Keratinocyte (primary cell): Measurements from ENCODE around the gene CSRP1. TPM values are rescaled to one million over a fixed set of nuclear protein-coding genes. Genes with fewer than 3 reads are reported as not detected.

Experiments used
- DNase-seq: peaks from one replicate; pipeline ENCODE4 v3.0.0-alpha.2; 2011; ENCODE audit warnings: low read depth, missing footprints, low spot score
- FAIRE-seq: peaks from 2 replicates; lab custom pipeline; 2011; peaks lifted over from hg19 to GRCh38; lab: Jason Lieb, UNC
- H2AFZ ChIP-seq: 2 replicates; pipeline ENCODE4 v1.6.0; 2012; ENCODE audit warnings: low read length, control low read depth, inconsistent platforms; ENCODE audit not compliant: control insufficient read depth
- H3K27ac ChIP-seq: 2 replicates; pipeline ENCODE4 v1.5.1; 2011; ENCODE audit warnings: low read length; ENCODE audit not compliant: control insufficient read depth, insufficient read depth
- H3K27me3 ChIP-seq: 3 replicates; pipeline ENCODE4 v1.6.0; 2011; ENCODE audit warnings: low read length; ENCODE audit not compliant: control insufficient read depth, insufficient read depth; ENCODE audit errors: extremely low read depth
- H3K36me3 ChIP-seq, 2 experiments: 2 replicates in 1 of 2; 3 replicates in 1 of 2; pipeline ENCODE4 v1.5.1; 2011; ENCODE audit warnings: low read length in 2 of 2, mild to moderate bottlenecking in 1 of 2; ENCODE audit not compliant: control insufficient read depth in 2 of 2, insufficient read depth in 2 of 2; ENCODE audit errors: extremely low read depth in 1 of 2
- H3K4me1 ChIP-seq: 3 replicates; pipeline ENCODE4 v1.5.1; 2011; ENCODE audit warnings: low read length; ENCODE audit not compliant: control insufficient read depth, insufficient read depth; ENCODE audit errors: extremely low read depth
- H3K4me2 ChIP-seq: 3 replicates; pipeline ENCODE4 v1.6.0; 2011; ENCODE audit warnings: low read depth, low read length; ENCODE audit not compliant: control insufficient read depth, insufficient read depth; ENCODE audit errors: extremely low read depth
- H3K4me3 ChIP-seq, 3 experiments: fragments of 200-600 bp in 1 of 3; sonication (generic) in 1 of 3; 2 replicates in 2 of 3; 3 replicates in 1 of 3; pipeline ENCODE4 v1.5.1; 2011 to 2016; ENCODE audit warnings: low read length in 3 of 3, mild to moderate bottlenecking in 3 of 3, control low read depth in 2 of 3, inconsistent platforms in 1 of 3, low read depth in 1 of 3, mixed read lengths in 1 of 3, mixed run types in 1 of 3, moderate library complexity in 1 of 3; ENCODE audit not compliant: control insufficient read depth in 2 of 3, insufficient read depth in 2 of 3; ENCODE audit errors: extremely low read depth in 1 of 3
- H3K79me2 ChIP-seq: 2 replicates; pipeline ENCODE4 v1.6.0; 2012; ENCODE audit warnings: low read length; ENCODE audit not compliant: control insufficient read depth, insufficient read depth
- H3K9ac ChIP-seq: 3 replicates; pipeline ENCODE4 v1.6.0; 2011; ENCODE audit warnings: low read length; ENCODE audit not compliant: control insufficient read depth, insufficient read depth; ENCODE audit errors: extremely low read depth
- H3K9me1 ChIP-seq: 3 replicates; pipeline ENCODE4 v1.6.0; 2011; ENCODE audit warnings: low read length; ENCODE audit not compliant: control insufficient read depth, insufficient read depth; ENCODE audit errors: extremely low read depth
- H3K9me3 ChIP-seq: 2 replicates; pipeline ENCODE4 v1.5.1; 2012; ENCODE audit warnings: low read depth, low read length; ENCODE audit not compliant: control insufficient read depth
- H4K20me1 ChIP-seq: 3 replicates; pipeline ENCODE4 v1.6.0; 2011; ENCODE audit warnings: low read length; ENCODE audit not compliant: control insufficient read depth, insufficient read depth; ENCODE audit errors: extremely low read depth
- CTCF ChIP-seq, 3 experiments: IDR thresholded peaks in 1 of 3; conservative IDR thresholded peaks in 1 of 3; optimal IDR thresholded peaks in 1 of 3; 2 replicates in 2 of 3; 3 replicates in 1 of 3; pipeline versions ENCODE3 to v1.5.1; 2011; ENCODE audit warnings: low read length in 3 of 3, mild to moderate bottlenecking in 3 of 3, moderate library complexity in 2 of 3, control low read depth in 1 of 3, inconsistent platforms in 1 of 3; ENCODE audit not compliant: insufficient read depth in 2 of 3; ENCODE audit errors: extremely low read depth in 1 of 3
- EZH2 ChIP-seq: IDR thresholded peaks from one replicate; pipeline ENCODE4 v1.6.1; 2012; ENCODE audit warnings: inconsistent platforms, mild to moderate bottlenecking, low read length, moderate library complexity
- dilution Hi-C: fragments of 300-500 bp; cut with MboI; formaldehyde crosslinking; loops from one replicate; pipeline ENCODE4 v1.7.0; 2020; ENCODE audit warnings: low sequenced_read_pairs; ENCODE audit not compliant: extremely low pct_ligation_motif_present
- polyA plus RNA-seq, 5 experiments: library from polyadenylated mRNA; depleted of rRNA in 3 of 5; stranded (reverse) in 3 of 5; stranded (forward) in 1 of 5; unstranded in 1 of 5; fragments of >200 nt; gene quantifications; 1 replicate in 1 of 5; 2 replicates in 3 of 5; 3 replicates in 1 of 5; pipeline versions ENCODE4 v1.2.1 to v1.2.3, GENCODE V29; 2011 to 2012; ENCODE audit warnings: missing spikeins in 2 of 5, low read depth in 1 of 5, low replicate concordance in 1 of 5

CSRP1 gene
- polyA plus RNA-seq, 1 donor (not counting 4 experiments of a cell fraction or from before 2014, with no cell fraction given): 168 TPM

GRCh38 chr1:201543871-201544642, 37.1 kb upstream of the CSRP1 start:
- no peaks in the 10 kb centered on the region for H3K9me3 ChIP-seq
- H3K79me2 ChIP-seq: no peaks in the 10 kb centered on the region
- no peak overlapping the region for H2AFZ ChIP-seq
- no peak overlapping the region for H3K4me2 ChIP-seq
- dilution Hi-C loops: no loop called here
- H3K4me1 ChIP-seq: peaks cover 4% of the 10 kb centered on the region
- H3K9ac ChIP-seq: no peak overlapping the region
- FAIRE-seq: no peak
- no peaks in the 10 kb centered on the region for H4K20me1 ChIP-seq
- H3K27me3 ChIP-seq: peaks cover 12% of the 10 kb centered on the region
- TF ChIP-seq CTCF (optimal IDR thresholded peaks at IDR 0.05 in 1 of 3, IDR thresholded peaks at IDR 0.05 in 1 of 3, conservative IDR thresholded peaks at IDR 0.05 in 1 of 3; ENCODE audit: extremely low read depth in 1 of 3, insufficient read depth in 2 of 3, low read length in 3 of 3) (no peak), EZH2 (no peak)
- no peaks in the 10 kb centered on the region for H3K36me3 ChIP-seq
- H3K27ac ChIP-seq: no peak overlapping the region
- DNase-seq: no peak
- no peak overlapping the region for H3K4me3 ChIP-seq
- H3K9me1 ChIP-seq: no peaks in the 10 kb centered on the region

GRCh38 chr1:201542309-201543035, 35.5 kb upstream of the CSRP1 start:
- peaks cover 20% of the 10 kb centered on the region for H3K27me3 ChIP-seq
- dilution Hi-C loops: no loop called here
- H3K4me3 ChIP-seq: no peak overlapping the region
- H3K9me3 ChIP-seq: no peaks in the 10 kb centered on the region
- no peaks in the 10 kb centered on the region for H3K36me3 ChIP-seq
- no peaks in the 10 kb centered on the region for H3K79me2 ChIP-seq
- no peak for FAIRE-seq
- no peaks in the 10 kb centered on the region for H3K9me1 ChIP-seq
- TF ChIP-seq EZH2: no peak
- TF ChIP-seq CTCF (optimal IDR thresholded peaks at IDR 0.05 in 1 of 3, IDR thresholded peaks at IDR 0.05 in 1 of 3, conservative IDR thresholded peaks at IDR 0.05 in 1 of 3; ENCODE audit: extremely low read depth in 1 of 3, insufficient read depth in 2 of 3, low read length in 3 of 3): no peak
- H3K9ac ChIP-seq: no peak overlapping the region
- DNase-seq: no peak
- no peaks in the 10 kb centered on the region for H4K20me1 ChIP-seq
- no peak overlapping the region for H2AFZ ChIP-seq
- H3K4me2 ChIP-seq: no peak overlapping the region
- peaks cover 10% of the 10 kb centered on the region for H3K4me1 ChIP-seq
- H3K27ac ChIP-seq: no peak overlapping the region
